Myocyte (in vitro differentiated cells): ENCODE results near the gene TMEM63C. TPM values are rescaled to one million over a fixed set of nuclear protein-coding genes. Genes with fewer than 3 reads are reported as not detected.
A peak's percentile ranks its signal among the peaks of the same experiment; 100 is the strongest.
"Not testable (repeated sequence)": the region's sequence is repeated elsewhere in the genome, so short reads cannot be mapped to it uniquely, and the experiment has no call there.

Source experiments
- DNase-seq: peaks from one replicate; pipeline ENCODE4 v3.0.0-alpha.2; 2012; ENCODE audit warnings: low read depth
- total RNA-seq: library from RNA; depleted of rRNA; stranded (reverse); fragments of >200 nt; gene quantifications from 2 replicates; pipeline ENCODE4 v1.2.3, GENCODE V29; 2014

Gene TMEM63C
- total RNA-seq, 1 donor from 2014 or later: 0.08 TPM

GRCh38 chr14:77276295-77276935, 94.8 kb downstream of the TMEM63C start:
- no peak for DNase-seq

DNA sequence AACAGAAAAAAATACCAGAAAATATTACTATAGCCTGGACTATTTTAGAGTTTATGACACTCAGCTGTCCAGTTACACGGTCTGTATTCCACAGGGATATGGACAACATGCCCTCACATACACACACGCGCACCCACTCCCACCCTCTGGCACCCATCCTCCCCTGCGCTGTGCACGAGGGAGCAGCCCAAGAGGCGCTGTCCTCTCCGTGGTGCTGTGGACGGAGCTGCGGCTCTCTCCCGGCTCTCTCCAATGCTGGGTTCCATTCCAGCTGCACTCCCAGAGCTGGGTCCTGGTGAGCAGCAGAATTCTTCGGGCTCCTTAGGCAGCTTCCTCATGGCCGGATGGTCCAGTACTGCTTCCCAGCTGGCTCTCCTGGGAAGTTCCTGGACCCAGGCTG, 95.4 kb downstream of the TMEM63C start:
- no peak for DNase-seq

DNA sequence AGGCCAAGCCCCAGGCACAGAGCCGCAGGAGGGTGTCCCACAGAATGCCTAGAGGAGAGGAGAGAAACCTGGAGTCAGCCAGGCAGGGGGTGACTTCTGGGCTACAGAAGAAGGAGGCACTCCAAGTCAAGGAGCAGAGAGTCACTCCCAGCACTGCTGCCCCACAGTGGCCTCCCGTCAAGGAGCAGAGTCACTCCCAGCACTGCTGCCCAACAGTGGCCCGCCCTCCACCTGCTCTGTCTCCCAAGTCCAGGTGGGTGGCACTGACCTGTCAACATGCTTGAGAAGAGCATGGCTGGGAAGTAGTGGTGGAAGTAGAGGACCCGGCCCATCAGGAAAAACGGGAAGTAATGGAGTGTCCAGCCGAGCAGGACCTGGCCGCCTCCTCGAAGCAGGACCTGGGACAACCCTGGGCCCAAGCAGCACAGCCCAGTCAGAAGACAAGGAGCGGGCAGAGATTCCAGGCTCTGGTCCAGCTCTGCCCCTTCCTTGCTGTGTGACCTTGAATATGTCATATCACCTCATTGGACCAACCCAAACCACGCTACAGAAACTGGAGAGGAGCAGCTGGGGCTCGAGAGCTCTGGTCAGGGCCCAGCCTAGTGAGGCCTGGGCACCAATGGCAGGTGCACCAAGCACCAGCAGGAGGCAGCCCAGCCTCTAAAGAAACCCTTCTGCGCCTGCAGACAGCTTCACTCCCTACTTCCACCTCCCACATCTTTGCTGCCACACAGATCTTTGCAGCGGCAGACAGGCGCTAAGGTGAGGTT, 97.0 kb downstream of the TMEM63C start:
- peak; percentile 53 for DNase-seq

GRCh38 chr14:77279719-77280118, 98.1 kb downstream of the TMEM63C start:
- DNase-seq: no peak

GRCh38 chr14:77280921-77281320, 99.3 kb downstream of the TMEM63C start:
- DNase-seq: not testable (repeated sequence)

- peak; percentile 41 for DNase-seq
Measured at GRCh38 chr14:77281852-77282410, 100.3 kb downstream of the TMEM63C start.

GRCh38 chr14:77284066-77284465, 102.5 kb downstream of the TMEM63C start:
- peak; percentile 70 for DNase-seq

- DNase-seq: no peak
Measured at GRCh38 chr14:77284466-77284865, 102.9 kb downstream of the TMEM63C start.

DNA sequence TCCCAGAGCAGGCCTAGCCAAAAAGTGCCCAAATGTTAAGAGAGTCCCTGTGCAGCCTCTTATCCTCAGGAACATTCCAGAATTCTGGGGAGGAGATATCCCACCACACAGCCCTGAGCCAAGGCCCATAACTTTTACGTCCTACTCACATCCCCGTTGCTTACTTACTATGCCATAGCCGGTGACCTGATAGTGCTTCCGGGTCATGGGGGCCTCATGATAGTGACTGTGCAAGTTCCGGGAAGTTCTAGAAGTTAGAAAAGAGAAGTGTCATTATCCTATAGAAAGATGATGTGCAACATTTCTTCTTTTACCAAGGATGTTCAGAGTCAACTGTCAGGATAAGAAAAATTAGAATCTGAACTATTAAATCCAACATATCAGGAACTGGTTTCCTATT, 105.0 kb downstream of the TMEM63C start:
- no peak for DNase-seq

GRCh38 chr14:77290705-77291104, 109.1 kb downstream of the TMEM63C start:
- DNase-seq: no peak

DNA sequence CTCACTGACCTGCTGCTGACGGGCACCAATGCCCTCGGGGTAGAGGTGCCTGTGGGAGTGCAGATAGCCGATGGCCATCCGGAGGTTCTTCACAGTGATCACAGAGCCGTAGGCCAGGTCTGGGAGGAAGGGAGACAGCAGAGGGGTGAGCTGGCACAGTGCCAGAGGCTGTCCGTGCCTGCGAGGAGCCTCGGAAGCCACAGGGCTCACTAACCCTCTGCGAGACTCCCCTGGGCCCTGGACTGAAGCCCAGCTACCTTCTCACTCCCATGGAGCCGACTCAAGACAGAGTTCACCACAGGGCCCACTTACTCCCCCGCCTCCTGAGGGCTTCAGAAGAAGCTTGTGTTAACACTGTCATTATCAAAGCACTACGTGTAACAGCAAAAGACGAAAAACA, 114.6 kb downstream of the TMEM63C start:
- DNase-seq: no peak

- DNase-seq: no peak
Measured at GRCh38 chr14:77296906-77297305, 115.3 kb downstream of the TMEM63C start.

DNA sequence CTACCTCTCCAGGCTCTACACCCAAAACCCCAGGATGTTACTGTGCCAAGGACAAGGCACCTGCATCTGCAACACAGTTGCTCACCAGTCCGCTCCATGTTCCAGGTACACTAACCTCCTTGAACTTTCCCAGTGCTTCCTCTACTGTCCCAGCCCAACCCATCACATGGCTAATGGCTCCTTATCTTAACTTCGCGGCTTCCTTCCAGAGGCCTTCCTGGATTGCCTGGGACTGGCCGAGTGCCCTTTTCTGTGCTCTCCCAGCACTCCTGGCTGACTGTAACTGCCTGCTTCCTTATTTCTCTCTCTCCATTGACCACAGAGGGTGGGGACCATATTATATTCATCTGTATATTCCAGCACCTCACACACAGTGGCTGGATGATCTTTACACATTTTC, 118.2 kb downstream of the TMEM63C start:
- no peak for DNase-seq

DNA sequence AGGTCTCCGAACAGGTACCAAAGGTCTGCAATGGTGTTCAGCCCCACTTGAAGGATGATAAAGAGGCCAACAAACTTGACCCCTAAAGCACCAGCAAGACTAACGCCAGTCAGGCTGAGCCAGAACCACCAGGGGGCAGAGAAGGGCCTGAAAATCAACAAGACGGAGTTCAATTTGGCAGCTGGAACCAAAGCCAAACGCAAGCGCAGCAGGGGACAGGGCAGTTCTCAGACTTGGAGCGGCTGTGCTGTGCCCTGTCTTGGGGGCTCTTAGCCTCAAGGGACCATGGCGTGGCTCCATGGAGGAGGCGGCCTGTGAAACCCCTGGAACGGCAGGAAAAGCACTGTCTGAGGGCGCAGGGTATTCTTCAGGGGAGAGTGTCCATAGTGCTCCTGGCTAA, 119.5 kb downstream of the TMEM63C start:
- peak; percentile 86 for DNase-seq

DNA sequence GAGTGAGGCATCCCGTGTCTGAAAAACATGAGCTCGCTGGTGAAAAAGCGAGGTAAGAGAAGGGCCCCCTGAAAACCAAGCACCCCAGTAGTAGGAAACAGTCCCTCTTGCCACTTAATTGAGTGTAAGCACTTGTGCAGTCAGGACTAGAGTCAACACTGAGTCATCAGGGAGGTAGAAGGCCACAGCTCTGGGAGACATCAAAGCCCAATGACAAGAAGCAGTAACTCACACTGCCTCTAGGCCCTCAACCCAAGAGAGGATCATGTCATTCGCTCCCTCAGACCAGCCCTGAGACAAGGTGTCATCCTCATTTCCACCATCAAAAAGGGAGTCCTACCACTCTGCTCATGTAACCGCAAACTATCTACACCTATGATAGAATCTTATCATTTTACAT, 121.3 kb downstream of the TMEM63C start:
- DNase-seq: peak; percentile 58

GRCh38 chr14:77303417-77304156, 122.0 kb downstream of the TMEM63C start:
- peak; percentile 92 for DNase-seq

DNA sequence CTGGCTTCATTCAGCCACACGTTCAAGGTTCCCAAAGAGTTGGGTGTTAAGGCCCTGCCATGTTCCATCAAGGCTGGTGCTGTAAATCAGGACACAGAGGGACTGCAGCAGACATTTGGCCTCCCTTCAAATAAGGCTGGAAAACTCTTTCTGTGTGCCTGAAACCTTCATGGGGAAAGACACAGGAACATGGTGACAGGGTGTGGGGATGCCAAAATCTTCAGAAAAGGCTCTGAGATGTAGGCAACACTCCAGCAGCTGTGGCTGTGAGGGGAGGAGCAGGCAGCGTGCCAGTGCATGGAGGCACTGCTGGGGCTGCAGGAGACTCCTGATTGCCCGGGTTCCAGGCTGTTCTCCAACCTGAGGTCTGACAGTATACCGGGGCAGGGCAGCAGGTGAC, 124.1 kb downstream of the TMEM63C start:
- DNase-seq: peak; percentile 40

GRCh38 chr14:77306416-77306815, 124.8 kb downstream of the TMEM63C start:
- DNase-seq: peak; percentile 64

DNA sequence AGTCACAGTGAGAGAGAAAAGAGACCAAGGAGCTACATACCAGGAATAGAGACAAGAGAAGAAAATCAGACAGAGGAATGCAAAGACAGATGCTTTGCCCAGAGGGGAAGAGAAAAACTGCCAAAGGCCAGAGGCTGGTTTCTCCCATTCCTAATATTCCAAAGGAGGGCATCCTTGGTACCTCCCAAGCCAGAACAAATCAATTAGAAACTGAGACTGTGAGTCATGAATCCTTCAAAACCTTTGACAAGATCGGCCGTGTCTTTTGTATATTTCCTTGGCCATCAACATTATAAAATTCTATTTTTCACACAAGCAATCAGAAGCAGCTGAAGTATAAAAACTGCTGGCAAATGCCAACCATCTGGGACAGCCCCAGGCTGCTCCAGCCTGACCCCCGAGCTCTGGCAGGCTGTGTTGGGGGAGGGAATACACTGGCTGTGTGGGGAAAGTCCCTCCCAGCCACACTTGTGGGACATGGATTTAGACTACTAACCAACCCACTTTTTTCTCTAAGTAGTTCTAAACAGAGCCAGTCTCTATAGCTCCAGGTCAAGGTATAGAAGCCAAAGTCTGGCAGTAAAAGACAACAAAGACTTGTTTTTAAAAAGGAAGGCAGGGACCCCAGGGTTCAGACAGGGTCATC, 125.4 kb downstream of the TMEM63C start:
- DNase-seq: peak; percentile 74
